Left ventricle myocardium superior (tissue), 1 donor: ENCODE measurements around the gene CREBL2. TPM values are rescaled to one million over a fixed set of nuclear protein-coding genes. Genes with fewer than 3 reads are reported as not detected.

Experiments used
- ATAC-seq: fragments of 200-7000 bp; cut with Tn5 transposase; one replicate; pipeline ENCODE4 v1.9.1; 2020; ENCODE audit warnings: mild to moderate bottlenecking, moderate library complexity
- DNase-seq: peaks from one replicate; pipeline ENCODE4 v3.0.0-alpha.2; 2020
- intact Hi-C: fragments of 100-400 bp; cut with micrococcal nuclease; formaldehyde crosslinking; loops from one replicate; pipeline ENCODE4 v1.11.0; 2022
- total RNA-seq: library from RNA; stranded (reverse); fragmentation: NEBNext Ultra II Directional; extraction: Animal tissue kit (Norgen Biotek cat#: 25700); gene quantifications from one replicate; pipeline ENCODE4 v1.2.1, GENCODE V29; 2021
- donor health status: DM: no; HTN: yes; CAD: no; lungs with severe emphysema.

Gene CREBL2
- total RNA-seq, 1 donor from 2014 or later, result 16.9 TPM

DNA sequence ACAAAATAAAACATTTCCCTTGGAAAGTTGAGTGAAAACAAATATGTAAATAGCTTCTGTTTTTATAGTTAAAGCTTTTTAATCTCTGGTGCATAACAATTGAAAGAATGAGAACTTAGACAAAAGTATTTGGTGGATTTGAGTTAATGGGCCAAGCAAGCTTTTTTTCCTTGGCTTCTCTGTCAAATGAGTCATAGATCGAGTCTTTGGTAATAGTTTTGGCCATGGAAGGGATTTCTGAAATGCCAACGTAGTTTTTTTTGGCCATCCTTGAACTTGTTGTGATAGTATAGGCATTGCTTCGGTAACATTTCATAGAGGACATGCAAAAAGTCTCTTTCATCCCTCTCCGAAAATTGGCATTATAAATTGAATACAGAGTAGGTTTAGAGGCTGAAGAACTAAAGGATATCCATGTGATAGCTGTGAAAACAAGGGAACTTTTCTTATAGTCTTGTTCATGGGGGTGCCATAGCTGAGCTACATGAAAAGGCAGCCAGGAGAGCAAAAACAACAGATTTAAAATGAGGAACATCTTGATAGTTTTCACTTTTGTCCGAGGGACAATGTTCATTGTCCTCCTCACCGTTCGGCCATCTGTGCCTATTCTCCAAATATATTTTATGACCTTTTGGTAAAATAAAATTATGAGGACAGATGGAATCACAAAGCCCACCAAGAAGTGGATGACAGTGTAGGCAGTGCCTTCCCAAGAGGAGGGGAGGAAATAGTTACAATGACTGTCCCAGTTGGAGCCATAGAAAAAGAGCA lies 49.6 kb downstream of the CREBL2 start:
- intact Hi-C loops, result no loop called here

DNA sequence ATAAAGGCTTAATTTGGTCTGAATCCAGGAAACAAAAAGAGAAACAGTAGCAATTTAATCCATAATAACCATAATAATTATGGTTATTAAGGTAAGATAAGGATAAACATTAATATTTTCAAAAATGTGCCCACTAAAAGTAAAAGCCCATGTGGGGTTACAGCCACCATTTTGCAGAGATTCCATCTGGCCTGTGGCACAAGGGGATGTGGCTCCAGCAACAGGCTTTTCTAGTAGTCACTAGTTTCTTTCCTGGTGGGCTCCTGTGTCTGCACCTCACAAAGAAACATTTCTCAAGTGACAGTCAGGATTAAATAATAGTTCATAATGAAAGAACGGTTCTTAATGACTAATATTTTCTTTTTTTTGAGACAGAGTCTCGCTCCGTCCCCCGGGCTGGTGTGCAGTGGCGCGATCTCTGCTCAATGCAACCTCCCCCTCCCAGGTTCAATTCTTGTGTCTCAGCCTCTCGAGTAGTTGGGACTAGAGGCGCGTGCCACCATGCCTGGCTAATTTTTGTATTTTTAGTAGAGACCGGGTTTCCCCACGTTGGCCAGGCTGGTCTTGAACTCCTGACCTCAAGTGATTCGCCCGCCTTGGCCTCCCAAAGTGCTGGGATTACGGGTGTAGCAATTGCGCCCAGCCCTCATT lies 52.1 kb downstream of the CREBL2 start:
- ATAC-seq (no peak), DNase-seq (no peak)
- intact Hi-C loops, result no loop called here

More for the DNA sequence above, 49.6 kb downstream of the CREBL2 start:
- DNase-seq (no peak), ATAC-seq (no peak)

DNA sequence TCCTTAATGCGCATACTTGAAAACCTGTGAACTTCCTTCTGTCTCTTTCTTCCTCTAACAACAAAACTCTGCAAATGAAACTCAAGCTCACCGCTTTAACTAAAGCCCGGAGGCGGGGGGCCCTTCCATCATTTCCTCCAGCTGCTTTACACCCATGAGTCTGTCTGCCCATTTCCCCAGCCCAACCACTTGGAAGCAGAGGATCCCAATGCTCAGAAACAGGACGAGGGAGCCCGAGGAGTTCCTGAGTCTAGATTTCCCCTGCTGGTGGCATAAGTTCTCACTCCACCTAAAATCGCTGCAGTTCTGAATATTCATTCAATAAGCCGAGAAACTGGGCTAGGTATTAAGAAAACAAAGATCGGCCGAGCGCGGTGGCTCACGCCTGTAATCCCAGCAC lies 53.5 kb downstream of the CREBL2 start:
- DNase-seq (no peak), ATAC-seq (no peak)
- intact Hi-C loops, result no loop called here

DNA sequence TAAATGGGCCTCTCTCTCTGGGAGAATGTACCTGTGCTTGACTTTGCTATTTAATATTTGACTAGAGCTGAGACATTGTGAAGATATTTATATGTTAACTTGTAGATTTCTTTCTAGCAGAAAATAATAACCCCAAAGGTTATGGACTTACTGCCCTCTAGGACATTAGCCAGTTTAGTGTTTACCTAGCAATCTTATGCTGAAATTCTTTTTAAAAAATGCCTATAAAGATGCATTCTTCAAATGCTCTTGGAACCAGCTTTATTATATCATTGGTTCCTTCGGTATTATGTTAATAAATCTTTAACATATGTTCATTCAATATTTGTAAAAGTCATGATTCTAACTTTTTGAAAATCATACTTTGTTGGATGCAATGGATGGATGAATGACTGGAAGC lies 56.3 kb downstream of the CREBL2 start:
- intact Hi-C loops, result no loop called here
- no peak for ATAC-seq

DNA sequence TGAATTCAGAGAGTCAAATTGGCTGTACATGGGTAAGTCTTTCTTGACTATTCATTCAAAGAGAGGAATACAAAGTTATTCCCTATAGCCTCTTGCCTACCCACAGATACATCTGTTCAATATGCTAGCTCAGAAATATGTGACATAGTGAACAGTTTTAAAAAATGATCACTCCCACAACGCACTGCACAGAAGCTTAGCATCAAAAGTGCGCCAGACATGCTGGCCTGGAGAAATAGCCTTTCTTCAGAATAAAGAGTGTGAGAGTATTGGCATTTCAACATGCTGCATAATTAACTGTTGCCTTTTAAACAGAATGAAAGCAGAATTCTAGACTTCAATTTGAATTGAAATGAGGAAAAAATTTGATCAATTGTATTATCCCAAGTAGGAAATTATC lies 57.3 kb downstream of the CREBL2 start:
- DNase-seq (no peak), ATAC-seq (no peak)
- intact Hi-C loops, result no loop called here

More for the DNA sequence above, 56.3 kb downstream of the CREBL2 start:
- DNase-seq, result no peak

DNA sequence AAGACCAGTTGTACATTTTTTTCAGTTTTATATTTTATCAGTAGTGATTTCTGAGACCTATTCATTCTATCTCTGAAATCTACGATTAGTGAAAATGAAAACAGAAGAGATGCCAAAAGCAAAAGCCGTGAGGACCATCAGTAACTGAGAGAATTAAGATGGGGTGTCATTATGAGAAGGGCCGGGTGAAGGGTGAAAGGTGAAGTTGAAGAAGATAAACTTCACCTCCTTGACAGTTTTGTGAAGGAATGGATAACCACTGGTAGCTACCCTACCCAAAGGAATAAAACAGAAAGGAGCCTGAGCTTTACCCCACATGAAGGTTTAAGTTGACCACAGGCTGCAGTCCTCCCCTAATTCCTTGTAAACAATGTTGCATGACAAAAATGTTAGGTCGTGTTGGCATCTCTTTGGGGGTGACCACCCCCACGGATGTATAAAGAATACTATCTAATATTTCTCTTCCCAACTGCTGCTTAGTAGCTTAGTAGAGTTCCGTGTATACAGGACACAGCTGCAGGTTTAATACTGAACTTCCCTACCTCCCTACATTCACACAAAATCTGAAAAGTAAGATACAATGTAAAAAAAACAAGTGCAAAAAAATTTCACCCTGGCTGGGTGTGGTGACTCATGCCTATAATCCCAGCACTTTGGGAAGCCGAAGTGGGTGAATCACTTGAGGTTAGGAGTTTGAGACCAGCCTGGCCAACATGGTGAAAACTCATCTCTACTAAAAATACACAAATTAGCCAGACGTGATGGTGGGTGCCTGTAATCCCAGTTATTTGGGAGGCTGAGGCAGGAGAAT lies 60.4 kb downstream of the CREBL2 start:
- intact Hi-C loops, result no loop called here
- DNase-seq, result no peak
- no peak for ATAC-seq

DNA sequence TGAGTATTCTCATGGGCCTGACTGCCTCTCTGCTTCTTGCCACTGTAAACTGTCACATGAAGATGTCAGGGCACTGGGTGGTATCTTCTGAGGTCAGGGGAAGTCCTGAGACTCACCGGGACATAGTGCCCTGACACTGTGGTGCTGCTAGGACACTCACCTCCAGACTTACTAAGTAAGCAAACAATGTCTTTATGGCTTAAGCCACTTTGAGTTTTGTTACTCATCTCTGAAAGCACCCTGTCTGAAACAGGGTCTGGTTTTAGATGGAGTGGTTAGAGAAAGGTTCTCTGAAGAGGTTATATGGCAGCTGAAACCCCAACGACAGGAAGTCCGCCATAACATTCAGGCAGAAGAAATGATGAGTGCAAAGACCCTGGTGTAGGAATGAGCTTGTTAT lies 61.6 kb downstream of the CREBL2 start:
- no peak for ATAC-seq
- intact Hi-C loops, result no loop called here
- DNase-seq, result no peak

DNA sequence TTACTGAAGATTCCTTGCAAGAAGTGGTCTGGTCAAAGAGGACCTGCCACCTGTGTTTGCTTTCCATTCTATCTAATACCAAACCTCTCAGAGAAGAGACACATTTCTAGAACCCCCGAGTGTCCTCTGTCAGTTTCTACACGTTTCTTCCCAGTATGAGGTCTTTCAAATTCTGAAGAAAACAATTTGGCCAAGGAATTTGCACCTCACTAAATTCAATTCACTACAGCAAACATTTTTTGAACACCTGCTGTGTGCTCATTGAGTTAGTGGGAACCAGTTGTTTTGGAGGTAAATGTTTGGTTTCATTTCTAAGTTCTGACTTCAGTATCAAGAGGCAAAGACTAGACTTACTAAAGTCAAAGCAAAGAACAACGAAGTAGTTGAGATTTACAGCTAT lies 64.9 kb downstream of the CREBL2 start:
- ATAC-seq, result no peak
- no peak for DNase-seq
- intact Hi-C loops, result no loop called here

DNA sequence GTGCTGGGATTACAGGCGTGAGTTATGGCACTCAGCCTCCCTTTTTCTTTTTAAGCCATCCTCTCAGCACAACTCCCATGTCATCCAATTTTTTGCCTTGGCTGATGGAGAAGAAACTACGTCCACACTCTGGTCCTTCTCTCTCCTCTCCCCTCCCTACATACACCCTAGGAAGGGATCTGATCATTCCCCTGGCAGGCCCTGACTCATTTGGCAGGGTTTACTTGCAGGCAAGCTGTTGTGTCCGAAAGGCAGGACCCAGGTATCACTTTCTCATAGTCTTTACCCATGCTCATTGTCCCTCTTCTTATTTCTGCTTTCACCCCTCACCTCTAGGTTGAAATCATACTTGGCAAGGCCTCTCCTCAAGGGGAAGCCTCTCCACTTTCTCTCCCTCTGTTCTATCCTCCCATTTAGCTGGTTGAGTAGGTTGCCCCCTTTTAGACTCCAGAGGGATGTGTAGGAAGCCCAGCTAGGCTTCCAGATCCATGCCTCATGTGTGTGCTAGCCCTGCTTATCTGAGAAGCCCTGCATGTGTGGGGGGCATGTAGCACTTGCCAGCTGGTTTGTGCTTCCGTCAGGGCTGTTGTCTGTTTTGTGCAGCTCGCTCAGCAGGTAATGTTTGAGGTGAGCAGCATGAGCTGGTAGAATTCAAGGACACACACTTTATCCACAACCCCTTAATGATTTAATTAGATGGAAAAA lies 69.5 kb downstream of the CREBL2 start:
- DNase-seq, result no peak
- intact Hi-C loops, result no loop called here
- ATAC-seq, result no peak

DNA sequence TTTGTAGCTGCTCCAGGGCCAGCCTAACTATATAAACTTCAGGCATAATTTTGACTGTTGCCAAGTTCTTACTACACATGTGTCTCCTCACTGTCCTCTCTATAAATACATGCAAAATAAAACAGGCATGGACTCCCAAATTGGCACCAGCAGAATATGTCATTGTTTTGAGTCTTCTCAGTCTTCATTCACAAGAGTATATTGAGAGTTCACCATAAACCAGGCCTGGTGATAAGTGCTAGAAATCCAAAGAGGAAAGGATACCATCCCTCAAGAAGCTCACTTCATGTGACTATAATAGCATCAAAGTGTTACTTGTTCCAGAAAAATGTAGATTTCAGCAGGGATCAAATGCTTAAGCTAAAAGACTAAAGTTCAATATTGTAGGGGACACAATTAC lies 70.6 kb downstream of the CREBL2 start:
- DNase-seq, result no peak
- intact Hi-C loops, result no loop called here
- ATAC-seq, result no peak

DNA sequence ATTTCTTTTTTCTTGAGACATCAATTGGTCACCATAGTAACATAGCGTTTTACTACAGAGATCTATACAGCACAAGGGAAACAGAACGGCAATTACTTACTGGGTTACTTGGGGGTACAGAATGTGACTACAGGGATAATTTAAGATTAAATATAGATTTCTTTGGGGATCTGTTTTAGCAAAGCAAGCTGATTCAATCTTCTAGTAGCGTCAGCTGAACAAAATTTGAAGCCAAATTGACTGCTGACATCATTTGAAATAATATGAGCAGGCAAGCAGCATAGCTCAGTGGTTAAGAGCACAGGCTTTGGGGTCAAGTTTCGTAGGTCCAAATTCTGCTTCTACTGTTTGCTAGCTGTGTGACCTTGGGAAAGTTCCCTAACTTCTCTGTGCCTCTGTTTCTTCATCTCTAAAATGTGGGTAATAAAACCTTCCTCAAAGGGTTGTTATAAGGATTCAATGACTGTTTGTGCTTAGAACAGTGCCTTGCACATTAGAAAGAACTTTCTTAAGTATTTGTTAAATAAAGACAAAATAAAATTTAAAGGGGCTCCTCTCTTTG lies 71.5 kb downstream of the CREBL2 start:
- ATAC-seq (no peak), DNase-seq (no peak)

DNA sequence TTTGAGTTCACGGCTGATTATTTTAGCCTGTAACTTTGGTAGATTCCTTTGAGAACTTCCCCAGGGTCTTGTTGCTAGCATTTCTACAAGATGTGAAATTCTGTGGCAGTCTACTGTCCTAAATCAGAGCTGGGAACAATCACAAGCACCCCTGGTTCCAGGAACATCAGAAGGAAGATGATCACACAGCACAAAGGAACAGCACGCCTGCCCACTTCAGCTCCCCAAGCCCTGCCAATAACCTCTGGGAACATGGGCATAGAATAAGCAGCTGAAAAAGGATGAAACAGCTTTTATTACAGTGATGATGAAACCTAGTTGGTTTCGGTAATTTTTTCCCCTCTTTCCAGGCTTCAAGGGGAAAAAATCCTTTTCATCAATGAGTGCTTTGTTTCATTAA lies 72.0 kb downstream of the CREBL2 start:
- DNase-seq (no peak), ATAC-seq (no peak)

More for the DNA sequence above, 71.5 kb downstream of the CREBL2 start:
- intact Hi-C loops, result no loop called here

DNA sequence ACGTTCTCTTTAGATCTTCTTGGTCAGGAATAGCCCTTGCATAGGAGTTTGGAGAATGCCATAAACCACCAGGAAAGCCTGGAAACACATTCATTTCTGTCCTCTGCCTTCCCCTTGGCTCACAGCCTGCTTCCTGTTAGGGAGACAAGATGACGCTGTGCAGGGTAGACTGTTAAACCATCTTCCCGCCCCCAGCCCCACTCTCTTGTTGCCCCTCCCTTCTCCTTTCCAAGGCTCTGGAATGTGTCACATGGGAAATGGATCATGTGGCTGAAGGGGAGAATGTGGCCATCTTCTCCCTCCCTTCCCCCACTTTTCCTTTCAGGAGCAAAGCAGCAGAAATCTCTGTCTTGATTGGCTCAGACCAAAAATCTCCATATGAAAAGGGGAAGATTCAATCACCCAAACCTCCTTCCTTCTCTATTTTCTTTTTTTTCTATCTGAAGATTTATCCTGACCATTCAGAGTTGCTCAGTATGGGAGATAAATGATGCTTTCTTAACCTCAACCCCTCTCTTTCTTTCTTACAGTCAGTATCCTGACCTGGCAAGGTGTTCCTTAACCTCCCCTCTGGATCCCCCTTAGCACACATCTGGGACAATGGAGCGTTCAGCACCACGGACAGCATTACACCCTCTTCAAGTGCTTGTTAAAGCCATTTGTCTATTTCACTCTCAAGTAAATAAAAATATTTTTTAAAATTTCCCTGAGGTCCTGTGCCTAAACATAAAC lies 72.9 kb downstream of the CREBL2 start:
- ATAC-seq (no peak), DNase-seq (peak; percentile 43)
- intact Hi-C loops, result no loop called here

More for the DNA sequence above, 72.0 kb downstream of the CREBL2 start:
- intact Hi-C loops, result no loop called here

DNA sequence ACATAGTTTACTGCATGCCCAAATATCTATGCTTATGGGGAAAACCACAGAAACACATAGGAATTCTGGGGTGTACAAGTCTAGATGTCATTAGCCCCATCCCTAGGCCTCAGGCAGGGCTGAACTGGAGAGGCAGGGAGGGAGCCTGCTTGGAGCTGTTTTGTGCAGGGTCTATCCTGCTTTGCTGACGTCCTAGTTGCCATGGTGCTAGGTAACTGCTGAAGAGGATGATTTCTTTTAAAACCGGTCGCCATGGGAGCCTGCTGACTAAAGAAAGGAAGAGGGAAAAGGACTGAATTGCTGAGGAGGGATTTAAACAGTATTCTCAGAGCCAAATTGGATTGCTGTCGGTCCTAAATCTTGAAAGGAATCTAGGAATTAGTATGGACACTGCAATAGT lies 73.6 kb downstream of the CREBL2 start:
- DNase-seq (no peak), ATAC-seq (no peak)
- intact Hi-C loops, result no loop called here

DNA sequence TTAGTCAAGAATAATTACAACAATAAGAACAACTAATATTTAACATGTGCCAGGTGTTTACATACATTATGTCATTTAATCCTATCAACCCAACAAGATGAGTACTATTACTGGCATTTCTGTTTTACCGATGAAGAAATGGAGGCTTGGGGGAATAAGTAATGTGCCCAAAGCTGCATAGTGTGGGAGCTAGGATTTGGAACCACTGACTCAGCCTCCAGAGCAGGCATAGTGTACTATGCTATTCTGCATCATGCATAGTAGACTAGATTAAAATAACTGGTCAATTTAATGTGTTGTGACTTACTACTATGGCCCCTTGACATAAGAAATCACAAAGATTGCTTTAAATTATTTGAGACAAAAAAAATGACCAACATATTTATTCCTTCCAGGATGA lies 74.8 kb downstream of the CREBL2 start:
- ATAC-seq, result no peak
- intact Hi-C loops, result no loop called here

DNA sequence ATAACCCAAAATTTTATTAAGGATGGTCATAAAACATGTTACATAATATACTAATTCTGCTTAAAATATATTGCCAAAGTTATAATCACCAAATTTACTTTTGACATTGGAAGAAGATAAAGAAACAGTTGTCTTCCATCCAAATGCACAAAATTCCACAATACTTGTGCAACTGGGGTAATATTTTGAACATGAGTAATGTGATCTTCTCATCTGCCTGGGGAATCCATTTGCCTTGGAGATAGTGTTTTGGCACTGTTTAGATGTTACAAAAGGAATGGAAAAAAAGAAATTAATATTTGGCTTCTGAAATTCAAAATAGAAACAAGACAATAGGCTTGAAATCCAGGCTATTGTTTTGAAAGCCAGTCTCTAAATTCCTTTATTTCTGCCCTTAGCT lies 75.2 kb downstream of the CREBL2 start:
- no peak for ATAC-seq

More for the DNA sequence above, 74.8 kb downstream of the CREBL2 start:
- DNase-seq, result no peak

DNA sequence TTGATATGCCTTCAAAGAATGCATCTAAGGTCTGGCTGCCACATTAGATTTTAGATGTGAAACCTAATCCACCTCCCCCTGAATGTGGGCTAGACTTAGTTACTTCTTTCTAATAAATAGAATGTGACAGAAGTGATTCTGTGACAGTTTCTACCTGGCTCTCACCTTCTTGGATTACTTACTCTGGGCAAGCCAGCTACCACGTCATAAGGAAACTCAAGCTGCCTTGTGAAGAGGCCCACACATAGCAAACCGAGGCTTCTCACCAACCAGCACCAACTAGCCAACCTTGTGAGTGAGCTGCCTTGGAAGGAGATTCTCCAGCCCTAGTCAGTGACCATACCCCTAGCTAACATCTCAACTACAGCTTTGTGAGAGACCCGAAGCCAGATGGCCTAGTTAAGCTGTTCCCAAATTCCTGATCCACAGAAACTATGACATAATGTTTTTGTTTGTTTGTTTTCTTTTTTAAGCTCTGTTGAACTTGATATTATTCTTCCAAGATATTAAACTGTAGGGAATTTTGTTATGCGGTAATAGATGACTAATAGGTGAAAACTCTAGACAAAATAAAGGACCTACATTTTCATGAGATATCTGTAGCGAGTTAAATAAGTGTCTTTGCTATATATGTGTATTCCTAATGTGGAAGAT lies 78.1 kb downstream of the CREBL2 start:
- ATAC-seq (no peak), DNase-seq (no peak)
- intact Hi-C loops, result no loop called here

More for the DNA sequence above, 75.2 kb downstream of the CREBL2 start:
- intact Hi-C loops, result no loop called here
- DNase-seq, result no peak

DNA sequence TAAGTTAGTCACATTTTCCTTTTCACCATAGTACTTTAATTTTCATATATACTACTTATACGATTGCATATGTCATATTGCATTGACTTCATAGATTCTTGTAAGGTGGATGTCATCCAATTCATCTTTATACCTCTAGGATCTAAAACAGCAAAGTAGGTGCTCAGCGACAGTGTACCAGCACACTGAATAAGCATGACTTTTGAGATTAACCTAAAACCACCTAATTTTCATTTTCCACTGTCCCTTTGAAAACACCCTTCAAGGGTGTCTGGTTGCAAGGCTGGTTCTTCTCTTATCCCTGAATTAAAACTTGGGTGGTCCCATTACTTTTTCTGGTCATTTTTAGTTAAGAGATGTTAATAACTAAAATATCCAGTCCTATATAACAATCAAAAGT lies 79.9 kb downstream of the CREBL2 start:
- DNase-seq, result no peak
- no peak for ATAC-seq

More for the DNA sequence above, 79.9 kb downstream of the CREBL2 start:
- intact Hi-C loops, result no loop called here
